ENCODE data around the gene AGTRAP. TPM values are rescaled to one million over a fixed set of nuclear protein-coding genes. Genes with fewer than 3 reads are reported as not detected.

Gene AGTRAP
- total and polyA plus RNA-seq, 2 of the 8 experiments (the other 6 are each of a cell fraction or from before 2014, with no cell fraction given): 69.7 to 192 TPM

GRCh38 chr1:11782127-11782708, 46.3 kb downstream of the AGTRAP start (continued):
- TF ChIP-seq CBX5 (IDR thresholded peaks at IDR 0.05; ENCODE audit: low read depth, low read length) (no peak), POLR2A (IDR thresholded peaks at IDR 0.05; ENCODE audit: control extremely low read depth in 1 of 2, low read depth in 2 of 2, low read length in 2 of 2) (no peak), SP2 (IDR thresholded peaks at IDR 0.05; ENCODE audit: low read length) (no peak), SIX5 (IDR thresholded peaks at IDR 0.05; ENCODE audit: low read depth, low read length) (no peak), BCL11A (IDR thresholded peaks at IDR 0.05; ENCODE audit: low read depth in 2 of 2, low read length in 2 of 2) (no peak), BRCA1 (IDR thresholded peaks at IDR 0.05; ENCODE audit: low read depth, low read length) (no peak), CREB1 (IDR thresholded peaks at IDR 0.05) (no peak), POU5F1 (IDR thresholded peaks at IDR 0.05; ENCODE audit: low read depth, low read length) (no peak), TEAD4 (IDR thresholded peaks at IDR 0.05; ENCODE audit: low read depth, low read length) (no peak)

Data from H1 (cell line).